Ureter (tissue), 1 donor: ENCODE measurements around the gene WWOX. TPM values are rescaled to one million over a fixed set of nuclear protein-coding genes. Genes with fewer than 3 reads are reported as not detected.

Experiments used
- total RNA-seq: library from RNA; stranded (reverse); gene quantifications from one replicate; pipeline ENCODE4 v1.2.4, GENCODE V29; 2023
- donor health status: DM: yes; HTN: yes; CAD: no.

WWOX gene
- total RNA-seq, 1 donor from 2014 or later, result 23.5 TPM

Other genes with a start within 250 kb of the WWOX start
- not detected for gene CLEC3A, start 77.1 kb upstream of the WWOX start, total RNA-seq